HG03575 (cell line): ENCODE results near the gene PLEKHA5.
"Not testable (repeated sequence)": the region's sequence is repeated elsewhere in the genome, so short reads cannot be mapped to it uniquely, and the experiment has no call there.

Experiments used
- ATAC-seq: cut with Tn5 transposase; IDR thresholded peaks from one replicate; pipeline ENCODE4 v1.9.1; 2021; ENCODE audit not compliant: unreplicated experiment, insufficient number of reproducible peaks, low FRiP score; ENCODE audit errors: extremely low read depth

Gene PLEKHA5

DNA sequence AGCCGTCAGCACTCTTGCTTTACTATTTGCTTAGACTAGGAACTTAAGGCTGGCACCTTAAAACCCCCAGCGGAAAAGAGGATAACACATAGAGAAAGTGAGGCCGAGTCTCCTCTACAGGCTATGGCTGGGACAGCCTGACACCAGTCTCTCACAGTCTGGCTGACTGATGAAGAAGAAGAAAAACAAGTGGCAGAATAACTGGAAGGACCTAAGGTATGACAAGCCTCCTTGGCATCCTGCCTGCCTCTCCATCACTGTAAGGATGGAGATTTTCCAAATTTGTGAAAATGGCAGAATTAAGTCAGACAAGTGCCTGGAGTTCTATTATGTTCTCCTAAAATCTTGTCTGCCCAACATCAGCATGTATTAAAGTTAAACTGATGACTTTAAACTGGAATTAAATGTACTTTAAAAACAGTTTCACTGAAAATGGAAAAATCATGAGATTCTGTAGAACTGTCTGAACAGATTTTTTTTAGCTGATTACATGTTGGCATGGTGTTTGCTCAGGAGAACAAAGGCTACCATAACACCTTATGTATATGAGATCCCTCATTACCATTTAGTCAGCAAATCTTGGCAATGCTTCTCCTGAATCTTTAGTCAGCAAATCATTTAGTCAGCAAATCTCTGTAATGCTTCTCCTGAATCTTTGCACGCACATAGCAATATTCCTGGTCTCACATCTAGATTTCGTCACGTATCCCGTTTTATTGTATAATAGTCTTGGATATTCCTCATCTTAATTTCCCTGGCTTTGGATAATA is 169.5 kb downstream of the PLEKHA5 start:
- no peak for ATAC-seq

DNA sequence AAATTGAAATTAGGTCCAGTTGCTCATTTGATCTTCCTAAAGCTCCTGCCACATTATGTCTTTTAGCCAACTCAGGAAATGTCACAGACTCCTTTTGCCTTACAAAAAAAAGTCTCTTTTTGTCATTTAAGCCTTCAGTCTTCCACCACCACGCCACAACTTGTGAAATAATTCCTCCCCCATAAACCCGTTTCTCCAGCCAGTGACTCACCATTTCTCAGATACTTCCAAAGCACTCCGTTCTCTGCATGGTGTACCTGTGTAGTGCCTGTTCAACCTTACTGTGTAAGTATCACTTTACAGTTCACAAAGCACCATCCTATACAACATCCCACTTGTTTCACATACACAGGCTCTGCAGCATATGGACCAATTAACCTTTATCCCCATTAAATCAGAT is 170.2 kb downstream of the PLEKHA5 start:
- no peak for ATAC-seq

DNA sequence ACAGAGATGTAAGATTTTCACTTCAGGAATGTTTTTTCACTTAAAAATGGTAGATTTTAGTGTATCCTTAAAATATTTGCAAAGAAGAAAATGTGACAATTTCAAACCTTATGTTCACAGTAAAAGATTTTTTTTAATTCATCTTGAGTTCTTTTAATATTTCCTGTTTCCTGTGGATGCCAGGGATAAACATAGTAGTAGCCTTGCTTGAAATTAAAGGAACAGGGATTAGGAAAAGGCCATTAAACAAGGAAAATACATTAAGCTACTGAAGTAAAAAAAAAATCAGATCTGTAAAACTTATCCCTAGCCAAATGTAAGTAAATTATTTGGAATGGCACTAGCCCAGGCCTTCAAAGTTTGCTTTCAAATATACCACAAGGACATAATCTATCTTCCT is 171.7 kb downstream of the PLEKHA5 start:
- ATAC-seq, result no peak

DNA sequence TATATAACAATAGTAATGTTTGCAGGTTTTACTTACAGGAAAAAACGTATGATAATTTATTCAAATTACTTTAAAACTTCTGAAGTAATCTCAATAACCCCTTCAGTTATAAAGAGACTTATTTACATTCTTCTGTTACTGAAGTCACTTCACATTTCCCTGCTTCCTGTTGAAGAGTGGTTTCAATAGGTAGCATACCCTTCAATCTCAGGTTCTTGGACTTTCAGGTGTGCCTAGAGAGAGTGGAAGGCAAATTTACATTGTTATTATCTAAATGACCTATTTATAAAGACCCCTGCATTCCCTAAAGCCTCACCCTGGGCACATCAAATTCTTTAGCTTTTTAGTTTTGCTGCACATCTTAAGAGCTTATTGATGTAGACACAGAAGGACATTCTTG is 172.2 kb downstream of the PLEKHA5 start:
- ATAC-seq, result no peak

DNA sequence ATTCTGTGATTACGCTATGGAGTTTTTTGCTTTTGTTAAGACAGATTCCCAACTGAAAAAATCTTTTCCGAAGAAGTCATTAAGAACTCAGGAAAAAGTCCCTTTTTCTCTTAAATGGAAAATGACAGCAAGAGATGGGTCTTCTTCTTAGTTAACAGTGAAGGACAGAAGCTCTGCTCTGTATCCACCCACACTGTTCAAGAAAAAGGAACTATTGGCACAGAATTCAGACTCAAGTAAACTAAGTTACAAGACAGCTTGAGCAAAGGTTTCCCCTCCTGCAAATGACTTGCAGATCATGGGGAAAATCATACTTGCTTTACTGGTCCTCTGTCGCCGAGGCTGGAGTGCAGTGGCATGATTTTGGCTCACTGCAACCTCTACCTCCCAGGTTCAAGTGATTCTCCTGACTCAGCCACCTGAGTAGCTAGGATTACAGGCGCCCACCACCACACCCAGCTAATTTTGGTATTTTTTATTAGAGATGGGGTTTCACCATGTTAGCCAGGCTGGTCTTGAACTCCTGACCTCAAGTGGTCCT is 172.6 kb downstream of the PLEKHA5 start:
- ATAC-seq, result no peak

DNA sequence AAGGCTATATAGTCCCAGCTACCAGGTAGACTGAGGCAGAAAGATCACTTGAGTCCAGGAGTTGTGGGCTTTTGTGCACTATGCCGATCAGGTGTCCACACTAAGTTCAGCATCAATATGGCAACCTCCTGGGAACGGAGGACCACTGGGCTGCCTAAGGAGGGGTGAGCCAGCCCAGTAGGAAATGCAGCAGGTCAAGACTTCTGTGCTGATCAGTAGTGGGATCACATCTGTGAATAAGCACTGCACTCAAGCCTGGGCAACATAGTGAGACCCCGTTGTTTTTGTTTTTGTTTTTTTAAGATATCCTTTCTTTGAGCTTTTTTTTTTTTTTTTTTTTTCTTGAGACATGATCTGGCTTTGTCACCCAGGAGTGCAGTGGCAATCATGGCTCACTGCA is 174.0 kb downstream of the PLEKHA5 start:
- no peak for ATAC-seq

DNA sequence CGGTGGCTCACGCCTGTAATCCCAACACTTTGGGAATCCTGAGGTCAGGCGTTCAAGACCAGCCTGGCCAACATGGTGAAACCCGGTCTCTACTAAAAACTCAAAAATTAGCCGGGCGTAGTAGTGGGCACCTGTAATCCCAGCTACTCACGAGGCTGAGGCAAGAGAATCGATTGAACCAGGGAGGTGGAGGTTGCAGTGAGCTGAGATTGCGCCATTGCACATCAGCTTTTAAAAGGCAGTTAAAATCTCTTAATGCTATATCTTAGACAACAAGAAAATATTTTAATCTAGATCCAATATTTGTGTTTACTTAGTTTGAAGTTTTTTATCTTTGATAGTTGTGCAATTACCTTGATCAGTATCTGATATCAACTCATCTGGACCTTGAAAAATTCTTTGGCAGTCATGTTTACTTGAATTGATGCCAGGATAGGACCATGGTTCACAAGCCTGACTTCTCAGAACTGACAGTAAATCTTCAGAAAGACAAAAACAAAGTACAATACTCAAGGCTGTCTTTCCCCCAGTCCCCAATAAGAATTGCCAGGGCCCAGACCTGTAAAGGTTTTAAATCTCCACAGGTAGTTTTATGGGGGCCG is 174.7 kb downstream of the PLEKHA5 start:
- no peak for ATAC-seq

DNA sequence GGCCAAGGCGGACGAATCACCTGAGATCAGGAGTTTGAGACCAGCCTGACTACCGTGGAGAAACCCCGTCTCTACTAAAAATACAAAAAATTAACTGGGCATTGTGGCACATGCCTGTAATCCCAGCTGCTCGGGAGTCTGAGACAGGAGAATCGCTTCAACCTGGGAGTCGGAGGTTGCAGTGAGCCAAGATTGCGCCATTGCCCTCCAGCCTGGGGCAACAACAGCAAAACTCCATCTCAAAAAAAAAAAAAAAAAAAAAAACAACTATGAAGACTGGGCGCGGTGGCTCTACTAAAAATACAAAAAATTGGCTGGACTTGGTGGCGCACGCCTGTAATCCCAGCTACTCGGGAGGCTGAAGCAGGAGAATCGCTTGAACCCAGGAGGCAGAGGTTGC is 176.1 kb downstream of the PLEKHA5 start:
- ATAC-seq, result not testable (repeated sequence)

DNA sequence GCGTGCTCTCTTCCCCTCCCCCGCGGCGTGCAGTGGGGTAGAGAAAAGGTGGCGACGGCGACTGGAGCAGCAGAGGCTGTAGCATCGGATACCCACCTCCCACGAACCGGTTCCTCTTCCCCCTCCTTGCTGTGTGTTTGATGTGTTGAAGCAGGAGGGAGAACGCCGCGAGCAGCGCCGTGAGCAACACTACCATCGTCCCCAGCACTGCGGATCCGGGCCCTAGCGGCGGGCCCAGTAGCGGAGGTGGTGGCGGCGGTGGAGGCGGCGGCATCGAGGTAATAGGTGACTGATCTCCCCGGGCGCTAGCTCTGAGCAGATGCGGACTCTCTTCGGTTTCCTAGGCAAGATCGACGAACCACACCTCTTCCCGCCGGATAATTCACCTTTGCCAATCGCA is 176.8 kb downstream of the PLEKHA5 start:
- ATAC-seq, result no peak

DNA sequence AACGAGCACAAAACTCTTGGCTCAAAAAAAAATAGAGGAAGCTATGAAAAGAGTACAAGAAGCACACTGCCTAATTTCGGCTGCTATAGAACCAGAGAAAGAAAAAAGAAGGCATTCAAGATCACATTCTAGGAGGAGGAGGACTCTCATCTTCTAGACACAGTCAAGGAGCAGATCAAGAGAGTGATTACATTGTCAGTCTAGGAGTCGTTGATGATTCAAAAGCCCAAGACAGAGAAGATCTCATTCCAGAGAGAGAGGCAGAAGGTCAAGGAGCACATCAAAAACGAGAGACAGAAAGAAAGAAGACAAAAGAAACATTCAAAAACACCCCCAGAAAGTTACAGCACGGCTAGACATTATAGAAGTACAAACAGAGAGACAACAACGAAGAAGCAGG is 177.9 kb downstream of the PLEKHA5 start:
- ATAC-seq, result no peak

DNA sequence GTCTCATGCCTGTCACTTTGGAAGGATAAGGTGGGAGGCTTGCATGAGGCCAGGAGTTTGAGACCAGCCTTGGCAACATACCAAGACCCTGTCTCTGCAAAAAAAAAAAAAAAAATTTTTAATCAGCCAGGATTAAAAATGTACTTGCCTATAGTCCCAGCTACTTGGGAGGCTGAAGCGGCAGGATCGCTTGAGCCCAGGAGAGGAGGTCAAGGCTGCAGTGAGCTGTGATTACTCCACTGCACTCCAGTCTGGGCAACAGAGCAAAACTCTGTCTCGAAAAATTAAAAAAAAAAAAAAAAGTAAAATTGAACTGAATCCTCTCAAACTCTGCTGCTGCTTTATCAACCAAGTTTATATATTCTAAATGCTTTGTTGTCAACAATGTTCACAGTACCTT is 181.6 kb downstream of the PLEKHA5 start:
- ATAC-seq, result no peak

DNA sequence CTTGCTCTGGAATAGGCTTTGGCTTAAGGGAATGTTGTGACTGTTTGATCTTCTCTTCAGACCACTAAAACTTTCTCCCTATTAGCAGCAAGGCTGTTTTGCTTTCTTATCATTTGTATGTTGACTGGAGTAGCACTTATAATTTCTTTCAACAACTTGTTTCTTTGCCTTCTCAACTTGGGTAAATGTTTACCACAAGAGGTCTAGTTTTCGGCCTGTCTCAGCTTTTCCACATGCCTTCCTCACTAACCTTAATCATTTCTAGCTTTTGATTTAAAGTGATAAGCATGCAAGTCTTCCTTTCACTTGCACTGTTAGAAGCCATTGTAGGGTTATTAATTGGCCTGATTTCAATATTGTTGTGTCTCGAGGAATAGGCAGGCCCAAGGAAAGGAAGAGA is 183.1 kb downstream of the PLEKHA5 start:
- ATAC-seq, result no peak

DNA sequence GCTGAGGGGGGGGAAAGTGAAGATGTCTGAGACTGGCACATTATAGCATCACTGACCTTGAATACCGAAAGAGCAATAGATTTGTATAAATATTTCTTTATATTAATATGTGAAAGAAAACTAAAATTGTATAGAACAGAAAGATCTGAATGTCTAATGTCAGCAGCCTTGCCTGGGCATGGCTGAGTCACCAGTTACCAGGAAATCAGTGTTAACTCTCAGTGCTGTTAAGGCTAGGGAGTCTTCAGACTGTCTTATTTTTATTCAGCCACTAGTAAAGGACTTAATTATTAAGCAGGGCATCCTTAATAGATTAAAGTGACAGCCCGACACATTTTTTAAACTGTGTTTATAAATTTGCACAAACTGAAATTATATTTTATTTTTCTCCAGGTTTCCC is 186.9 kb downstream of the PLEKHA5 start:
- no peak for ATAC-seq

DNA sequence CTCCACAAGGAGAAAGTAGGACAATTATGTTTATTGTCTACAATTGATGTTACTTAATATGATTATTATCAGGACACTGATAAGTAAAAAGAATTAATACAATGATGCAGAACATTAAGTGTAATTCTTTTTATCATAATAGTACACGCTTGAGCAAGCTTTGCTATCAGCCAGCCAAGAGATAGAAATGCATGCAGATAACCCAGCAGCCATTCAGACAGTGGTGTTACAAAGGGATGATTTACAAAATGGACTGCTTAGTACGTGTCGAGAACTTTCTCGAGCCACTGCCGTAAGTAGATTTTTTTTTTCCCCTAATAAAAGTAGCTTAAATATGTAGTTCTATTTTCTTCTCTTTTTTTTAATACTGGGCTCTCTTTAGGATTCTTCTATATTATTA is 192.8 kb downstream of the PLEKHA5 start:
- ATAC-seq, result no peak

DNA sequence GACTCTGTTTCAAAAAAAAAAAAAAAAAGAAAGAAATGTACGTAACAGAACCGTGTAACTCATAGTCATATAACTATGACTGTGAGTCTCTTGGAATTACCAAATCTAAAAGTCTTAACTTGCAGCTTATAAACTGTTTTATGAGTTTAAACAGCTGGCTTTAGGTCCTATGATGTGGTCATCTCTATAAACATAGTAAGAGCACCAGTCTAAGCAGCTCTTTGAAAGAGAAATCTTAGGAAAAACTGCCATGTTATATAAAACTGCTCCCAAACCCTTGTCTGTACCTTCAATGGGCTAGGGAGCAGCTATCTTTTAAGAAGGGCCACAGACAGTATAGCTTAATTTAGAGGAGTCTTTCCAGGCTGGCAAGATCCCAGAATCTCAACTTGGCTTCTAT is 194.3 kb downstream of the PLEKHA5 start:
- ATAC-seq, result no peak

DNA sequence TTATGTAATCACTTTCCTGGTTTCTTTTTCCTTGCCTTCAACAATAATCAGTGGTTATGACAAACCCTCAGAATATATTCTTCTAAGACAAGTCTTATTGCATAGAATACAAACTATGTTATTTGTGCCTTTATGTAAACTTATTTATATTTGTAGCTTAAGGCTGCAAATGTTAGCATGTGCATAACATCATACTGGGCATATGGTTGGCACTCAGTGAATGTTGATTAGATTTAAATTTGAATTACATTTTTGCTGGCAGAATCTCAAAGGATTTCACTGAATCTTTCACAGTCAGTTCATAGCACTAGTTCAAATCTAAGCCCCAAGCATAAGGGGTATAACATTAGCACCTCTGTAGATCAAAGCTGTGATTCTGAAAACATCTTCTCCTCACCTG is 196.6 kb downstream of the PLEKHA5 start:
- ATAC-seq, result no peak

DNA sequence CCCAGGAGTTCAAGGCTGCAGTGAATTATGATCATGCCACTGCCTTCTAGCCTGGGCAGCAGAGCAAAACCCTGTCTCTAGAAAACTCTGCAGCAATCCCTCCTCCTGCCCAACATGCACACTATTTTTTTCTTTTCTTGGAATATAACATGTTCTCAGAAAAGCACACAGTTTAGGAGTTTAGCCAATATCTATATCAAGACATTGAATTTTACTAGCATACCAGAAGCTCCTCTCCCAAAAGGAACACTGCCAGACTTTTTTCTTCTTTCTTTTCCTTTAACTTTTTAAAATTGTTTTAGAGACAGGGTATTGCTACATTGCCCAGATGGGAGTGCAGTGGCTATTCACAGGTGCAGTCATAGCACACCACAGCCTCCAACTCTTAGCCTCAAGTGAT is 202.7 kb downstream of the PLEKHA5 start:
- no peak for ATAC-seq

DNA sequence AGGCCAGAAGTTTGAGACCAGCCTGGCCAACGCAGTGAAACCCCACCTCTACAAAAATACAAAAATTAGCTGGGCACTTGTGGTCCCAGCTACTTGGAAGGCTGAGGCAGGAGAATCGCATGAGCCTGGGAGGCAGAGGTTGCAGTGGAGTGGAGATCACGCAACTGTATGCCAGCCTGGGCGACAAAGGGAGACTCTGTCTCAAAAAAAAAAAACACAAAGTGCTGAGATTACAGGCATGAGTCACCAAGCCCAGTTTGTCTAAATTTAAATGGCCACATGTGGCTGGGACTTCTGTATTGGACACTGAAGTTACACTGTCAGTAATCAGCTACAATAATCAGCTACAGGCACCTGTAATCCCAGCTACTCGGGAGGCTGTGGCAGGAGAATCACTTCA is 208.9 kb downstream of the PLEKHA5 start:
- no peak for ATAC-seq

DNA sequence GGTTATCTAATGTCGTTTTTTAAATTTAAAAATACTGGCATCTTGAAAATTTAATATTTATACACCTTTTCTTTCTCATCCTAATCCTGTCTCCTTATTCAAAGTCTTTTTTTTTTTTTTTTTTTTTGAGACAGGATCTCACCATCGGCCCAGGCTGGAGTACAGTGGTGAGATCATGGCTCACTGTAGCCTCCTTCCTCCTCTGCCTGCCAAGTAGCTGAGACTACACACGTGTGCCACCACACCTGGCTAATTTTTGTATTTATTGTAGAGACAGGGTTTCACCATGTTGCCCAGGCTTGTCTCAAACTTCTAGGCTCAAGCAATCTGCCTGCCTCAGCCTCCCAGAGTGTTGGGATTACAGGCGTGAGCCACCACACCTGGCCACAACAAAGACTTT is 221.3 kb downstream of the PLEKHA5 start:
- ATAC-seq, result not testable (repeated sequence)

DNA sequence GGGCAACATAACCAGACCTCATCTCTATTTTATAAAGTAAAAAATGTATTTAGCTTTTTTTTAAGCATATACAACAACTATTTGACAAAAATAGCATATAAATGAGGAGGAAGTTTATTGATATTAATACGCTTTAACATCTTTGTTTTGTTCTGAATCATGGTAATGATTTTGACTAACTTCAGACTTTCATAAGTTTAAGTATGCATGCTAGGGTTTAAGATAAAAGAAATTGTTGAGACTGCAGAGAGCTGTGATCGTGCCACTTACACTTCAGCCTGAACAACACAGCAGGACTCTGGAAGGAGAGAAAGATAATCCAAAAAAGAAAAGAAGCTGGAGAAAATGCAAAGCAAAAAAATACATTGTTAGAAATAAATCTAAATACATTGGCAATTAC is 221.8 kb downstream of the PLEKHA5 start:
- no peak for ATAC-seq

DNA sequence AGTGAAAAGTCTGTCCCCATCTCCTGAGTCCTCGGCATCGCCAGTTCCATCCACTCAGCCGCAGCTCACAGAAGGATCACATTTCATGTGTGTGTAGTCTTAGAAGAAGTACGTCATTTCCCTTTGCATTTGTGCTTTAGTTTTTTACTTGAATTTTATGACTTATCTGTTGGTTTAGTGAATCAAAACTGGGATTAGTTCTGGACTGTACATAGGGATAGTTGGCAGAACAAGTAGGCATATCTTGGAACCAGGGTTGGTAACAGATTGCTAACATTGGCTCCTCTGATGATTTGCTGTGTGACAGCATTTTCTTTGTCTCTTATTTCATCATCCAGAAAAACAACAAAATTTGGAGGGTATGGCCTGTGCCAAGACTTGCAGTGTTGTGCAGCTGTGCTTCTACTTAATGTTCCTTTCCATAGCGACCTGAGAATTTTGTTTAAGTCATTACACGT is 240.2 kb downstream of the PLEKHA5 start:
- no peak for ATAC-seq
